Endothelial cell of umbilical vein (primary cell): Measurements from ENCODE around the gene SCYGR1. TPM values are rescaled to one million over a fixed set of nuclear protein-coding genes. Genes with fewer than 3 reads are reported as not detected.

Experiments
- BruUV-seq: library from RNA; stranded (reverse); fragments of 400-500 nt; replicated peaks from 2 replicates; lab custom pipeline; 2021; lab: Mats Ljungman, UMichigan
- CTCF ChIA-PET: fragments of 300-600, 350-600 bp; sonication (Branson Sonifier 250); formaldehyde crosslinking; loops from one replicate; lab custom pipeline; 2021; ENCODE audit warnings: antibody characterized with exemption, inconsistent platforms; lab: Charles Lee
- POLR2A ChIA-PET: fragments of 300-600, 350-600 bp; sonication (Branson Sonifier 250); formaldehyde crosslinking; loops from one replicate; lab custom pipeline; 2021; ENCODE audit warnings: antibody characterized with exemption, inconsistent platforms; lab: Charles Lee
- DNase-seq: peaks from one replicate; pipeline ENCODE4 v3.0.0-alpha.2; 2011; ENCODE audit warnings: low read depth, low spot score
- FAIRE-seq: peaks from 2 replicates; lab custom pipeline; 2011; peaks lifted over from hg19 to GRCh38; lab: Jason Lieb, UNC
- H2AFZ ChIP-seq: 2 replicates; pipeline ENCODE4 v1.6.0; 2012; ENCODE audit warnings: low read depth, low read length, control low read depth, inconsistent platforms
- H3K27ac ChIP-seq: 2 replicates; pipeline ENCODE4 v1.5.1; 2011; ENCODE audit warnings: low read depth, mild to moderate bottlenecking, control low read depth, low read length, moderate library complexity; ENCODE audit not compliant: insufficient read depth
- H3K27me3 ChIP-seq, 2 experiments: 2 replicates each; pipeline versions ENCODE4 v1.6.0 to v1.6.1; 2011; ENCODE audit warnings: low read length in 2 of 2, mixed read lengths in 1 of 2; ENCODE audit not compliant: control insufficient read depth in 2 of 2, insufficient read depth in 2 of 2
- H3K36me3 ChIP-seq, 2 experiments: 2 replicates in 1 of 2; 3 replicates in 1 of 2; pipeline ENCODE4 v1.5.1; 2011; ENCODE audit warnings: low read length in 2 of 2, mild to moderate bottlenecking in 1 of 2, moderate library complexity in 1 of 2; ENCODE audit not compliant: control insufficient read depth in 2 of 2, insufficient read depth in 2 of 2; ENCODE audit errors: extremely low read depth in 1 of 2
- H3K4me1 ChIP-seq: 3 replicates; pipeline ENCODE4 v1.5.1; 2011; ENCODE audit warnings: mild to moderate bottlenecking, low read length; ENCODE audit not compliant: control insufficient read depth, insufficient read depth; ENCODE audit errors: extremely low read depth
- H3K4me2 ChIP-seq: 2 replicates; pipeline ENCODE4 v1.6.1; 2011; ENCODE audit warnings: low read length, control low read depth, mixed read lengths; ENCODE audit not compliant: insufficient read depth
- H3K4me3 ChIP-seq, 3 experiments: fragments of 200-600 bp in 1 of 3; sonication (generic), shearing (Covaris generic) in 1 of 3; replicated peaks in 1 of 3; 2 replicates each; pipeline ENCODE4 v1.5.1; 2011 to 2016; ENCODE audit warnings: control low read depth in 3 of 3, low read length in 3 of 3, mild to moderate bottlenecking in 2 of 3, inconsistent platforms in 1 of 3, low read depth in 1 of 3, moderate library complexity in 1 of 3; ENCODE audit not compliant: insufficient read depth in 1 of 3
- H3K79me2 ChIP-seq: 2 replicates; pipeline ENCODE4 v1.6.0; 2012; ENCODE audit warnings: low read length, inconsistent platforms; ENCODE audit not compliant: control insufficient read depth, insufficient read depth
- H3K9ac ChIP-seq: replicated peaks from 2 replicates; pipeline ENCODE3; 2011; ENCODE audit warnings: low read length, control low read depth; ENCODE audit not compliant: insufficient read depth; ENCODE audit errors: extremely low read depth
- H3K9me1 ChIP-seq: replicated peaks from 3 replicates; pipeline ENCODE4 v1.6.0; 2011; ENCODE audit warnings: mild to moderate bottlenecking, low read length; ENCODE audit not compliant: control insufficient read depth, insufficient read depth; ENCODE audit errors: extremely low read depth
- H3K9me3 ChIP-seq: replicated peaks from 2 replicates; pipeline ENCODE4 v1.5.1; 2012; ENCODE audit warnings: low read length, inconsistent platforms; ENCODE audit not compliant: control insufficient read depth, insufficient read depth
- H4K20me1 ChIP-seq: replicated peaks from 2 replicates; pipeline ENCODE3; 2011; ENCODE audit warnings: mild to moderate bottlenecking, low read length; ENCODE audit not compliant: control insufficient read depth, insufficient read depth; ENCODE audit errors: extremely low read depth
- EZH2 ChIP-seq: IDR thresholded peaks from 2 replicates; pipeline ENCODE4 v1.6.1; 2012; ENCODE audit warnings: borderline replicate concordance, low read depth, mild to moderate bottlenecking, moderate library complexity, low read length, inconsistent platforms; ENCODE audit not compliant: severe bottlenecking
- FOS ChIP-seq: IDR thresholded peaks from 2 replicates; pipeline ENCODE4 v1.6.1; 2011; ENCODE audit warnings: mild to moderate bottlenecking, low read length, moderate library complexity, borderline replicate concordance; ENCODE audit not compliant: insufficient read depth
- GATA2 ChIP-seq: IDR thresholded peaks from 2 replicates; pipeline ENCODE4 v1.7.0; 2011; ENCODE audit warnings: low read depth, mild to moderate bottlenecking, moderate library complexity, mixed read lengths, low read length; ENCODE audit not compliant: insufficient read length, insufficient read depth
- JUN ChIP-seq: IDR thresholded peaks from 2 replicates; pipeline ENCODE4 v1.6.1; 2011; ENCODE audit warnings: borderline replicate concordance, low read depth; ENCODE audit not compliant: insufficient read length, insufficient read depth
- MYC ChIP-seq: IDR thresholded peaks from one replicate; pipeline ENCODE4 v1.6.1; 2011; ENCODE audit warnings: mild to moderate bottlenecking, low read depth, low read length
- POLR2A ChIP-seq: IDR thresholded peaks from 2 replicates; pipeline ENCODE4 v1.6.1; 2012; ENCODE audit warnings: low read depth, mild to moderate bottlenecking, control low read depth, low read length
- POLR2AphosphoS5 ChIP-seq: IDR thresholded peaks from 2 replicates; pipeline ENCODE4 v1.6.1; 2012; ENCODE audit warnings: low read depth, mild to moderate bottlenecking, control low read depth, low read length, moderate library complexity; ENCODE audit not compliant: insufficient read depth
- dilution Hi-C: fragments of 300-500 bp; cut with MboI; formaldehyde crosslinking; loops from one replicate; pipeline ENCODE4 v1.15.0; 2019; ENCODE audit warnings: low sequenced_read_pairs; ENCODE audit not compliant: extremely low pct_ligation_motif_present
- intact Hi-C: fragments of 100-400 bp; cut with micrococcal nuclease; formaldehyde crosslinking; loops from one replicate; pipeline ENCODE4 v1.10.0; 2022
- polyA plus RNA-seq, 4 experiments: library from polyadenylated mRNA; depleted of rRNA in 3 of 4; stranded (reverse) in 3 of 4; unstranded in 1 of 4; fragments of >200 nt; gene quantifications; 2 replicates each; pipeline versions ENCODE4 v1.2.1 to v1.2.3, GENCODE V29; 2011 to 2012; ENCODE audit warnings: missing spikeins in 1 of 4
- total RNA-seq: library from RNA; stranded (reverse); gene quantifications from 2 replicates; pipeline ENCODE4 v1.2.3, GENCODE V29; 2021
- TF ChIP-seq, protein P1 (sequence below): IDR thresholded peaks from 2 replicates; pipeline ENCODE4 v1.6.1; 2011; ENCODE audit not compliant: insufficient read depth, insufficient read length
- TF ChIP-seq, protein P2 (sequence below), 2 donors: IDR thresholded peaks; 1 replicate in 1 of 2; 2 replicates in 1 of 2; pipeline ENCODE4 v1.5.1; 2011; ENCODE audit warnings: low read length in 2 of 2, mild to moderate bottlenecking in 2 of 2, moderate library complexity in 2 of 2, control low read depth in 1 of 2, inconsistent platforms in 1 of 2, low read depth in 1 of 2; ENCODE audit not compliant: insufficient read depth in 1 of 2; ENCODE audit errors: extremely low read depth in 1 of 2

Gene SCYGR1
- total and polyA plus RNA-seq, 2 donors (not counting 3 experiments of a cell fraction or from before 2014, with no cell fraction given): not detected

DNA sequence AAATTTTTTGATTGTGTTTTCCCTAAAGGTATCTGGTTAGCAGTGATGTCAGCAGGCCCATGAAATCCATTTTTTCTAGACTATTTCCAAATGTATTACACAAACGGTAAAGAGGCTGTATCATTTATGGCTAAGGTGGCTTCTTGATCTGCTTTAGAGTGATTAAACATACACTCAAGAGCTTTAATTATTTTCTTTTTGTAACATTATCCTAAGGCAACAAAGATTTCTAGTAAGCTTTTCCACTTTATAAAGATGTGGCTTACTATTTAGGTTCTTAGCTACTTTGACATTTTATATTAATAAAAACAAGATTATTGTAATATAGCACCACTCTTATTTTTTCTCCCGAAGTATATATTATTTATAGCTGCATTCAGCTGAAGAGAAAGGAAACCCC lies 46.2 kb downstream of the SCYGR1 start:
- Histone ChIP-seq H3K4me2 (no peak overlapping the region), H3K36me3 (peaks cover 3% of the 10 kb centered on the region in 2 experiments), H3K4me3 (no peak overlapping the region), H3K9me1 (no peaks in the 10 kb centered on the region), H3K27me3 (no peaks in the 10 kb centered on the region), H3K4me1 (no peaks in the 10 kb centered on the region), H3K9me3 (no peaks in the 10 kb centered on the region), H4K20me1 (no peaks in the 10 kb centered on the region), H3K79me2 (no peaks in the 10 kb centered on the region), H3K9ac (no peak overlapping the region), H2AFZ (no peak overlapping the region), H3K27ac (no peak overlapping the region)
- dilution Hi-C loops (no loop called here), intact Hi-C loops (no loop called here)
- no peak for DNase-seq
- ChIA-PET POLR2A (no interaction called here), CTCF (interaction anchor here (0.8 kb wide), 1 partner anchor 16 kb away, joined by 3 read pairs; the partner anchor contains the start of gene MFF)
- no TSS peak for BruUV-seq
- FAIRE-seq: no peak
- TF ChIP-seq GATA2 (no peak), JUN (no peak), EZH2 (no peak), MYC (no peak), POLR2A (no peak), FOS (no peak), POLR2AphosphoS5 (no peak)
- TF ChIP-seq, protein P1, sequence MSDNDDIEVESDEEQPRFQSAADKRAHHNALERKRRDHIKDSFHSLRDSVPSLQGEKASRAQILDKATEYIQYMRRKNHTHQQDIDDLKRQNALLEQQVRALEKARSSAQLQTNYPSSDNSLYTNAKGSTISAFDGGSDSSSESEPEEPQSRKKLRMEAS: no peak

DNA sequence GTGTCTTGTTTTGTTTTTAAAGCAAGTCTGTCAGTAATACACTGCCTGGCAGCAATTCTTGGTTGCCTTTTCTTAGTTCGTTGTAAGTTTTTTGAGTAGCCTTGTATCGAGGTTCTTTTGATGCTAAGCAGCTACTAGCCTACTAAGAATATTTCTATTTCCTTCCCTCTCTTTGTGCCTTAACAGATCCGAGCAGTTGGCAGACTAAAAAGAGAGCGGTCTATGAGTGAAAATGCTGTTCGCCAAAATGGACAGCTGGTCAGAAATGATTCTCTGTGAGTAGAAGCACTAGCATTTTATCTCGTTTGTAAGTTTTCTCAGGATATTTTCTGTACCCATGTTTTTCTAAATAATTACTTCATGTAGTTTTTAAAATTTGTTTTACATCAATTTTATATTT lies 47.6 kb downstream of the SCYGR1 start:
- dilution Hi-C loops (no loop called here), intact Hi-C loops (no loop called here)
- H3K9me3 ChIP-seq: no peaks in the 10 kb centered on the region
- no TSS peak for BruUV-seq
- CTCF ChIA-PET: no interaction called here
- no peak for TF ChIP-seq POLR2AphosphoS5
- TF ChIP-seq MYC: no peak
- TF ChIP-seq, protein P2, sequence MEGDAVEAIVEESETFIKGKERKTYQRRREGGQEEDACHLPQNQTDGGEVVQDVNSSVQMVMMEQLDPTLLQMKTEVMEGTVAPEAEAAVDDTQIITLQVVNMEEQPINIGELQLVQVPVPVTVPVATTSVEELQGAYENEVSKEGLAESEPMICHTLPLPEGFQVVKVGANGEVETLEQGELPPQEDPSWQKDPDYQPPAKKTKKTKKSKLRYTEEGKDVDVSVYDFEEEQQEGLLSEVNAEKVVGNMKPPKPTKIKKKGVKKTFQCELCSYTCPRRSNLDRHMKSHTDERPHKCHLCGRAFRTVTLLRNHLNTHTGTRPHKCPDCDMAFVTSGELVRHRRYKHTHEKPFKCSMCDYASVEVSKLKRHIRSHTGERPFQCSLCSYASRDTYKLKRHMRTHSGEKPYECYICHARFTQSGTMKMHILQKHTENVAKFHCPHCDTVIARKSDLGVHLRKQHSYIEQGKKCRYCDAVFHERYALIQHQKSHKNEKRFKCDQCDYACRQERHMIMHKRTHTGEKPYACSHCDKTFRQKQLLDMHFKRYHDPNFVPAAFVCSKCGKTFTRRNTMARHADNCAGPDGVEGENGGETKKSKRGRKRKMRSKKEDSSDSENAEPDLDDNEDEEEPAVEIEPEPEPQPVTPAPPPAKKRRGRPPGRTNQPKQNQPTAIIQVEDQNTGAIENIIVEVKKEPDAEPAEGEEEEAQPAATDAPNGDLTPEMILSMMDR (IDR thresholded peaks at IDR 0.05; ENCODE audit: extremely low read depth in 1 of 2, insufficient read depth in 1 of 2, low read depth in 1 of 2, low read length in 2 of 2): no peak
- TF ChIP-seq EZH2: no peak
- TF ChIP-seq FOS: no peak
- no peak for TF ChIP-seq POLR2A
- TF ChIP-seq, protein P1: no peak
- TF ChIP-seq JUN: no peak
- TF ChIP-seq GATA2: no peak
- H3K4me1 ChIP-seq: no peaks in the 10 kb centered on the region
- H3K36me3 ChIP-seq: peaks cover 3% of the 10 kb centered on the region in 2 experiments
- H3K27ac ChIP-seq: no peak overlapping the region
- no peak overlapping the region for H3K4me3 ChIP-seq
- no peak overlapping the region for H2AFZ ChIP-seq
- H3K27me3 ChIP-seq: no peaks in the 10 kb centered on the region
- no peak overlapping the region for H3K4me2 ChIP-seq
- H3K79me2 ChIP-seq: no peaks in the 10 kb centered on the region
- no peaks in the 10 kb centered on the region for H3K9me1 ChIP-seq
- no peak for FAIRE-seq
- no peak for DNase-seq
- POLR2A ChIA-PET: no interaction called here
- no peak overlapping the region for H3K9ac ChIP-seq
- no peaks in the 10 kb centered on the region for H4K20me1 ChIP-seq
